ENCODE results near the gene POM121L2. TPM values are rescaled to one million over a fixed set of nuclear protein-coding genes. Genes with fewer than 3 reads are reported as not detected.

Gene POM121L2
- not detected for total RNA-seq

GRCh38 chr6:27312146-27312949, at the start of gene POM121L2:
Gene POM121L2 (minus strand): TSS chr6:27312273. CDS start chr6:27312170, 103 bp downstream.
- no peak for TF ChIP-seq CTCF (IDR thresholded peaks at IDR 0.05; ENCODE audit: low read depth)

GRCh38 chr6:27359231-27359630, 47.2 kb upstream of the POM121L2 start:
- no peak for TF ChIP-seq CTCF (IDR thresholded peaks at IDR 0.05; ENCODE audit: low read depth)

- no peak for TF ChIP-seq CTCF (IDR thresholded peaks at IDR 0.05; ENCODE audit: low read depth)
Observed at GRCh38 chr6:27358786-27359185, 46.7 kb upstream of the POM121L2 start.

GRCh38 chr6:27352850-27353249, 40.8 kb upstream of the POM121L2 start:
- no peak for TF ChIP-seq CTCF (IDR thresholded peaks at IDR 0.05; ENCODE audit: low read depth)

GRCh38 chr6:27334141-27334540, 22.1 kb upstream of the POM121L2 start:
- no peak for TF ChIP-seq CTCF (IDR thresholded peaks at IDR 0.05; ENCODE audit: low read depth)

- no peak for TF ChIP-seq CTCF (IDR thresholded peaks at IDR 0.05; ENCODE audit: low read depth)
Observed at GRCh38 chr6:27333642-27334040, 21.6 kb upstream of the POM121L2 start.

- TF ChIP-seq CTCF (IDR thresholded peaks at IDR 0.05; ENCODE audit: low read depth) = no peak
Observed at GRCh38 chr6:27332692-27333641, 20.9 kb upstream of the POM121L2 start.
